ENCODE measurements around the gene ARHGAP31. TPM values are rescaled to one million over a fixed set of nuclear protein-coding genes. Genes with fewer than 3 reads are reported as not detected.

Gene ARHGAP31, protein sequence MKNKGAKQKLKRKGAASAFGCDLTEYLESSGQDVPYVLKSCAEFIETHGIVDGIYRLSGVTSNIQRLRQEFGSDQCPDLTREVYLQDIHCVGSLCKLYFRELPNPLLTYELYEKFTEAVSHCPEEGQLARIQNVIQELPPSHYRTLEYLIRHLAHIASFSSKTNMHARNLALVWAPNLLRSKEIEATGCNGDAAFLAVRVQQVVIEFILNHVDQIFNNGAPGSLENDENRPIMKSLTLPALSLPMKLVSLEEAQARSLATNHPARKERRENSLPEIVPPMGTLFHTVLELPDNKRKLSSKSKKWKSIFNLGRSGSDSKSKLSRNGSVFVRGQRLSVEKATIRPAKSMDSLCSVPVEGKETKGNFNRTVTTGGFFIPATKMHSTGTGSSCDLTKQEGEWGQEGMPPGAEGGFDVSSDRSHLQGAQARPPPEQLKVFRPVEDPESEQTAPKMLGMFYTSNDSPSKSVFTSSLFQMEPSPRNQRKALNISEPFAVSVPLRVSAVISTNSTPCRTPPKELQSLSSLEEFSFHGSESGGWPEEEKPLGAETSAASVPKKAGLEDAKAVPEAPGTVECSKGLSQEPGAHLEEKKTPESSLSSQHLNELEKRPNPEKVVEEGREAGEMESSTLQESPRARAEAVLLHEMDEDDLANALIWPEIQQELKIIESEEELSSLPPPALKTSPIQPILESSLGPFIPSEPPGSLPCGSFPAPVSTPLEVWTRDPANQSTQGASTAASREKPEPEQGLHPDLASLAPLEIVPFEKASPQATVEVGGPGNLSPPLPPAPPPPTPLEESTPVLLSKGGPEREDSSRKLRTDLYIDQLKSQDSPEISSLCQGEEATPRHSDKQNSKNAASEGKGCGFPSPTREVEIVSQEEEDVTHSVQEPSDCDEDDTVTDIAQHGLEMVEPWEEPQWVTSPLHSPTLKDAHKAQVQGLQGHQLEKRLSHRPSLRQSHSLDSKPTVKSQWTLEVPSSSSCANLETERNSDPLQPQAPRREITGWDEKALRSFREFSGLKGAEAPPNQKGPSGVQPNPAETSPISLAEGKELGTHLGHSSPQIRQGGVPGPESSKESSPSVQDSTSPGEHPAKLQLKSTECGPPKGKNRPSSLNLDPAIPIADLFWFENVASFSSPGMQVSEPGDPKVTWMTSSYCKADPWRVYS (N-terminal part only)
- 0.81 to 1.7 TPM (median 1.2 TPM) in 5 replicates for total RNA-seq (2022; extraction: Qiagen RNA extraction; ENCODE audit: low read depth)

DNA sequence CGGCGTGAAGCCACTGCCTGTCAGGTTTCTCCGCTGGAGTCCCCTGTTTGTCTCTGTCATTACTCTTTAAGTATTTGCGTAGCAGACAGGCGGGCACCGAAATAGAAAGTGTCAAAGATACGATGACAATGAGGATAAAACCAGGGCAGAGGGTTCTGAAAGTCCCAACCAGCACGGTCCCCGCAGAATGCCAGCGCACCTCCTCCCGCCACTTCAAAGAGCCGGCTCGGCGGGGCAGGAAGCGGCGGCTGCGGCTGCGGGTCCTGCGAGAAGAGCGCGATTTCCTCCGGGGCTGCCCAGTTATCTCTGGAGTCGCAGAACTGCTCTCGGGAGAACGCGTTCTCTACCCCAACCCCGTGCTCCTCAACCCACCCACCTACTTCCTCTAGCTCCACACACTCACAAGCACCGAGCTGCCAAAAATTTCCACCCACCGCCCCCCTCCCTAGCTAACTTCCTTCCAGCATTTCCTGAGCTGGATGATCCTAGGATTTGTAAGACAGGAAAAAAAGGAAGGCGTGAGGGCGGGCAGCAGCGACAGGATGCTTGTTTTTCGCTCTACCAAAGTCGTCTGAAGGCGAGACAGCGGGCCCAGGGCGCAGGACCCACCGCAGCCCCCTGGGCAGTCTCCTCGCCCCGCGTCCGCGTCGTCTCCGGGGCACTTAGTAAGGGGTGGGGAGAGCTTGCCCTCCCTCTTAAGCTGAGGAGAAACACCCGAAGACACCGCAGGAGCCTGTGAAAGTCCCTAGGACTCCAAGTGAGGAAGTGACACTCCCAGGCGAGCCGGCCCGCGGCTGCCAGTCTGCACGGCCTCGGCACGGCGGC, at the start of gene ARHGAP31:
ARHGAP31 (plus strand) TSS at position 513 of the 825 bp plus-strand sequence. CDS start 522 bp downstream, outside the sequence.

DNA sequence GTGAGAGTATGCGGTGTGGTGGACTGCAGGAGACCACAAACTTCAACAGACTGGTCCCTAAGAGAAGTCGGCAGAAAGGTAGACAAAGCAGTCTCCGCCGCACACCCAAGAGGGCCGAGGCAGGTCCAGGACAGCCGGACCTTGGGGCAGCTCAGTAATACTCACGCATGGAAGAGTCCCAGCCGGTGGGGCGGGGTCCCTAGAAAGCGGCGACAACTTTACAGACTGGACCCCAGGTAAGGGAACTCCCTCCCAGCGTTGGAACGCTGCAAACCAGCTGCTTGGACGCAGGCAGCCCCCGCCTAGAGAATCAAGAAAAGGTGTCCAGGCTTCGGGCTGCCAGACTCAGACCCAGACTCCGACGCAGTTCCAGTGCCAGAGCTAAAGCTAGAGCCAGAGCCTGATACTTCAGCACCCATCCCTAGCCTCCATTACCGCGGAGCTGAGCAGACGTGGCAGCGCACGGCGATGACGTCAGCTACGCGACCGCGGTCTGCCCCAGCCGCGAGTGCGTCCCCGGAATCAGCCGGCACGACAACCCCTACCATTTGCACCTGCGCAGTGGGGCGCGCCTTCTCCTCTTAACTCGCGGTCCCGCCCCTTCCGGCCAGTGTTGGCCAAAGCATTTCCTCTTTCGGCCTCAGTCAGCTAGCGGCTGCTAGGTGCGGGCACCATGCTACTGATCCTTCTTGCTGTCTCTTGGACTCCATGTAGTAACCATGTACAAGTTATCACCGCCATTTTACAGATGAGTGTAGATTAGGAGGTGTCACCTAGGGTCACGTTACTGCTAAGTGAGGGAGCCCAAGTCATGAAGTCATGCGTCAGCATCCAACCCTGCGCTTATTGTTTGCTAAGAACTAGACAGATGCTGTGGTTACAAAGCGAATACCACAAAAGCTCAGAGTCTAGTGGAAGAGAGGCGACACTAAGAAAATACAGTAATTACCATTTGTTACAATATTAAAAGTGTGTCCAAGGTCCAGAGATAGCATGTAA, 169.3 kb downstream of the ARHGAP31 start, which contains the start of gene TMEM39A:
TMEM39A (minus strand) TSS at position 445 of the 999 bp plus-strand sequence. CDS start 1,541 bp downstream, outside the sequence.

Other genes with a start within 250 kb of the ARHGAP31 start
- not detected in 5 replicates for gene TEX55, start 148.2 kb upstream of the ARHGAP31 start, total RNA-seq (2022; extraction: Qiagen RNA extraction; ENCODE audit: low read depth)
- gene UPK1B, start 120.8 kb upstream of the ARHGAP31 start, total RNA-seq (2022; extraction: Qiagen RNA extraction; ENCODE audit: low read depth) = 8.1 to 16.0 TPM (median 13.6 TPM) in 5 replicates
- gene B4GALT4, start 53.5 kb upstream of the ARHGAP31 start, total RNA-seq (2022; extraction: Qiagen RNA extraction; ENCODE audit: low read depth) = 93.8 to 137 TPM (median 113 TPM) in 5 replicates
- 14.6 to 27.8 TPM (median 22.9 TPM) in 5 replicates for gene TMEM39A, start 169.2 kb downstream of the ARHGAP31 start, total RNA-seq (2022; extraction: Qiagen RNA extraction; ENCODE audit: low read depth)
- 7.6 to 10.4 TPM (median 8.6 TPM) in 5 replicates for gene POGLUT1, start 174.6 kb downstream of the ARHGAP31 start, total RNA-seq (2022; extraction: Qiagen RNA extraction; ENCODE audit: low read depth)
- gene TIMMDC1, start 204.2 kb downstream of the ARHGAP31 start, total RNA-seq (2022; extraction: Qiagen RNA extraction; ENCODE audit: low read depth) = 65.5 to 87.2 TPM (median 77.8 TPM) in 5 replicates

All from A549 treated with ZK216348 at 1 μM for 4 hours (cell line).